Naive thymus-derived CD4-positive, alpha-beta T cell (primary cell): ENCODE results near the gene TFF3. TPM values are rescaled to one million over a fixed set of nuclear protein-coding genes. Genes with fewer than 3 reads are reported as not detected.

Experiments used
- ATAC-seq: fragments of 150-1000 bp; cut with Tn5 transposase; 2 replicates; pipeline ENCODE4 v1.10.0; 2021; ENCODE audit warnings: mild to moderate bottlenecking, moderate library complexity
- CTCF ChIA-PET: fragments of 350-600 bp; sonication (Branson Sonifier 250); formaldehyde crosslinking; loops from one replicate; lab custom pipeline; 2021; ENCODE audit warnings: antibody characterized with exemption; lab: Charles Lee
- POLR2A ChIA-PET: fragments of 350-600 bp; sonication (Branson Sonifier 250); formaldehyde crosslinking; loops from one replicate; lab custom pipeline; 2021; ENCODE audit warnings: antibody characterized with exemption, inconsistent platforms; lab: Charles Lee
- DNase-seq, 9 donors: peaks; one replicate each; pipeline versions ENCODE4 v3.0.0 to v3.0.0-alpha.2; 2020 to 2022; ENCODE audit warnings: mixed read lengths in 1 of 9
- H3K27ac ChIP-seq: one replicate; pipeline ENCODE4 v1.7.0; 2013; ENCODE audit warnings: mild to moderate bottlenecking, low read depth, low read length, moderate library complexity
- H3K27me3 ChIP-seq, 2 donors: one replicate each; pipeline ENCODE4 v1.7.0; 2013; ENCODE audit warnings: low read length in 2 of 2, mild to moderate bottlenecking in 2 of 2, moderate library complexity in 2 of 2; ENCODE audit not compliant: control insufficient read depth in 2 of 2, insufficient read depth in 2 of 2
- H3K36me3 ChIP-seq, 3 experiments: 1 replicate in 2 of 3; 2 replicates in 1 of 3; pipeline ENCODE4 v1.7.0; 2013; ENCODE audit warnings: low read length in 3 of 3, mild to moderate bottlenecking in 3 of 3, moderate library complexity in 1 of 3; ENCODE audit not compliant: insufficient read depth in 3 of 3, control insufficient read depth in 2 of 3
- H3K4me1 ChIP-seq, 2 donors: one replicate each; pipeline ENCODE4 v1.7.0; 2013; ENCODE audit warnings: low read length in 2 of 2, mild to moderate bottlenecking in 2 of 2, moderate library complexity in 1 of 2; ENCODE audit not compliant: control insufficient read depth in 2 of 2, insufficient read depth in 2 of 2
- H3K4me3 ChIP-seq: 2 replicates; pipeline ENCODE4 v1.7.0; 2013; ENCODE audit warnings: mild to moderate bottlenecking, low read length
- H3K9me3 ChIP-seq, 3 experiments: 1 replicate in 2 of 3; 2 replicates in 1 of 3; pipeline ENCODE4 v1.7.0; 2013; ENCODE audit warnings: low read length in 3 of 3; ENCODE audit not compliant: control insufficient read depth in 2 of 3
- H3K27ac Mint-ChIP-seq, 9 donors: one replicate each; pipeline ENCODE4 v1.8.0; 2020 to 2022; ENCODE audit warnings: mixed read lengths in 9 of 9, mild to moderate bottlenecking in 8 of 9, moderate library complexity in 5 of 9, inconsistent platforms in 2 of 9
- H3K27me3 Mint-ChIP-seq, 5 donors: one replicate each; pipeline ENCODE4 v1.8.0; 2021 to 2022; ENCODE audit warnings: mixed read lengths in 5 of 5, mild to moderate bottlenecking in 1 of 5
- H3K36me3 Mint-ChIP-seq, 5 donors: one replicate each; pipeline ENCODE4 v1.8.0; 2020 to 2022; ENCODE audit warnings: mixed read lengths in 5 of 5, mild to moderate bottlenecking in 3 of 5, inconsistent platforms in 1 of 5
- H3K4me1 Mint-ChIP-seq, 7 donors: one replicate each; pipeline ENCODE4 v1.8.0; 2020 to 2022; ENCODE audit warnings: mixed read lengths in 7 of 7, mild to moderate bottlenecking in 3 of 7, inconsistent platforms in 1 of 7
- H3K4me3 Mint-ChIP-seq, 10 donors: one replicate each; pipeline ENCODE4 v1.8.0; 2020 to 2022; ENCODE audit warnings: mild to moderate bottlenecking in 10 of 10, mixed read lengths in 10 of 10, moderate library complexity in 6 of 10, inconsistent platforms in 2 of 10
- H3K9me3 Mint-ChIP-seq, 11 donors: one replicate each; pipeline ENCODE4 v1.8.0; 2020 to 2022; ENCODE audit warnings: mixed read lengths in 11 of 11, mild to moderate bottlenecking in 4 of 11, inconsistent platforms in 1 of 11, moderate library complexity in 1 of 11
- intact Hi-C, 2 donors: fragments of 100-400 bp; cut with micrococcal nuclease; formaldehyde crosslinking; loops; one replicate each; pipeline ENCODE4 v1.15.1; 2023
- polyA plus RNA-seq, 2 donors: library from polyadenylated mRNA; unstranded; fragments of 300-500 nt; fragmentation: Illumina TruSeq; gene quantifications; one replicate each; pipeline ENCODE4 v1.2.3, GENCODE V29; 2021
- total RNA-seq, 6 experiments: library from RNA in 5 of 6; stranded (reverse) in 5 of 6; gene quantifications; 1 replicate in 5 of 6; 2 replicates in 1 of 6; pipeline ENCODE4 v1.2.3 and lab custom pipeline; 2021 to 2026

Gene TFF3
- total and polyA plus RNA-seq, 7 experiments from 2014 or later, result not detected

DNA sequence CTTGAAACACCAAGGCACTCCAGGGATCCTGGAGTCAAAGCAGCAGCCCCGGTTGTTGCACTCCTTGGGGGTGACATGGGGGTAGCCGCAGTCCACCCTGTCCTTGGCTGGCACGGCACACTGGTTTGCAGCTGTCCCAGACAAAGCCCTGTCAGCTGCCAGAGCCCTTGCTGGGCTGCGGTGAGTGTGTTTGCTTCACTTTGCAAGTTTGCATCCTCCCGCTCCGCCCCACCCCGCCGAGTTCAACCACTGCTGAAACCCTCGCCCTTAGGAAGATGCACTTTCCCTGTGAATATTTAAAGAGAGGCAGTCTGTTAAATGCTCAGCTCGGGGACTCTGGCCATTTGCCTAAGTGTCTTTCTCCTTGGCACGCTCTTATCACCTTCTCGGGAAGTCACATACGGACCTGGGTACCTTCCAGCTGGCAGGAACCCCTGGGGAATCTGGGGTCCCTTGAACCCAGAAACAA lies 1.7 kb downstream of the TFF3 start:
- Mint-ChIP-seq H3K4me3 (no peak overlapping the region), H3K4me1 (peaks cover 0 to 10% (median 3%) of the 10 kb centered on the region in 7 donors), H3K36me3 (no peaks in the 10 kb centered on the region), H3K27ac (no peak overlapping the region), H3K27me3 (no peaks in the 10 kb centered on the region), H3K9me3 (peaks cover 0 to 3% (median 0%) of the 10 kb centered on the region in 11 donors)
- peak in 1 of 9 donors; percentile 17 for DNase-seq
- Histone ChIP-seq H3K36me3 (no peaks in the 10 kb centered on the region), H3K4me3 (no peak overlapping the region), H3K9me3 (no peaks in the 10 kb centered on the region), H3K27ac (no peak overlapping the region), H3K4me1 (peaks cover 0 to 8% of the 10 kb centered on the region in 2 donors), H3K27me3 (no peaks in the 10 kb centered on the region)
- intact Hi-C loops, result no loop called here
- no peak for ATAC-seq
- ChIA-PET CTCF (interaction anchor here (1.2 kb wide), 1 partner anchor 23 kb away, joined by 3 read pairs; no protein-coding TSS in a partner anchor), POLR2A (no interaction called here)

DNA sequence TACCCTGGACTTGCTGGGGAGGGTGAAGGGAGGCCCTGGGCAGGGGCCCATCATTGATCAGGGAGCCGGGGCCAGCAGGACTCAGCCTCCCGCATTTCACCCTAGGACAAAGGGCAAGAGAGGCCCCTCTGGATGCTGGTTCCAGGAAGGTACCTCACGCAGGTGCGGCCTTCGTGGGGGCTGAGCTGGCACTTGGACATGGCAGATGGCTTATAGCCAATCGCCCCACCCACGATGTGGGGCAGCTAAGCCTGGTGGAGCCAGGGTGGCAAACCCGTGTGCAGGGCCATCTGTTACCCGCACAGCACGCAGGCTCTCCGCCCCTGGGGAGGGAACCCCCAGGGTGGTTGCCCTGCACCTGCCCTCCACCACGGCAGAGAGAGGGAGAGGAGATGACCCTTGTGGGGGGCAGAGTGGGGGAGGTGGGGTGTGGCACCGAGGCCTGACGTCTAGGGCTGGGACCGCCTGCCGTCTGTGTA lies 2.5 kb downstream of the TFF3 start:
- Histone ChIP-seq H3K4me1 (peaks cover 0 to 8% of the 10 kb centered on the region in 2 donors), H3K9me3 (no peaks in the 10 kb centered on the region), H3K36me3 (no peaks in the 10 kb centered on the region), H3K27me3 (no peaks in the 10 kb centered on the region), H3K4me3 (no peak overlapping the region), H3K27ac (no peak overlapping the region)
- Mint-ChIP-seq H3K9me3 (peaks cover 0 to 3% (median 0%) of the 10 kb centered on the region in 11 donors), H3K27me3 (peaks cover 0 to 3% (median 0%) of the 10 kb centered on the region in 5 donors), H3K4me1 (peaks cover 0 to 10% (median 3%) of the 10 kb centered on the region in 7 donors), H3K36me3 (no peaks in the 10 kb centered on the region), H3K4me3 (no peak overlapping the region), H3K27ac (no peak overlapping the region)
- DNase-seq (peak in 1 of 9 donors; percentile 19), ATAC-seq (no peak)
- intact Hi-C loops, result no loop called here
- POLR2A ChIA-PET, result no interaction called here
- CTCF ChIA-PET, result no interaction called here

DNA sequence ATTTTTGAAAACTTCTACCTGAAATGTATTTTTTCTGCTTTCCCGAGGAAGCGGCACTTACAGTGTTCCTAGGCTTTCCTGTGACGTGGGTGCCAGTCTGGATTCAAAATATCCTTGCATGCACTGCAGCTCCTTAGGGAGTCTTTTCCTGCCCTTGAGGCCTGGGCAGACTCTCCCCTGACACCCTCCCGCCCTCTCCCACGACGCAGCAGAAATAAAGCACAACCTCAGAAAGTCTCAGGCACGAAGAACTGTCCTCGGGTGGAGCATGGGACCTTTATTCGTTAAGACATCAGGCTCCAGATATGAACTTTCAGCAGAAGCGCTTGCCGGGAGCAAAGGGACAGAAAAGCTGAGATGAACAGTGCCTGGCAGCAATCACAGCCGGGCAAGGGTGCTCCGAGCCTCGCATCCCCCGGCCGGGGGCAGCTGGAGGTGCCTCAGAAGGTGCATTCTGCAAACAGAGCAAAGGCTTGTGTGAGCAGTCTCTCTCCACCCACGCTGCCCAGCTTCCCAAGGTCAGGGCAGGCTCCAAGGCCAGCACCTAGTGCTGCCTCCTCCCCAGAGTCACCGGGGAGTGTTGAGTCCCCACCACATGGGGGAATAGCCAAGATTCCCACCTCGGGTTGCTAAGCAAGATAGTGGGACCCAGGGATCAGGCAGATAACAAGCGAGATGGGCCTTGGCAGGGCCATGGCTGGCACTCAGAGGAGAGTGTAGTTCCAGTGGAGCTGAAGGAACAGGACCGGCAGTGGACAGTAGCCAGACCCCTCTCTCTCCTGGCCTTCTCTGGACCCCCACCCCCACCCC lies 3.2 kb downstream of the TFF3 start:
- DNase-seq, result no peak
- Histone ChIP-seq H3K36me3 (no peaks in the 10 kb centered on the region), H3K9me3 (no peaks in the 10 kb centered on the region), H3K27ac (no peak overlapping the region), H3K4me1 (peaks cover 0 to 8% of the 10 kb centered on the region in 2 donors), H3K4me3 (no peak overlapping the region), H3K27me3 (no peaks in the 10 kb centered on the region)
- Mint-ChIP-seq H3K27ac (peak overlapping the region in 1 of 9 donors; percentile 36), H3K4me1 (peaks cover 0 to 10% (median 3%) of the 10 kb centered on the region in 7 donors), H3K27me3 (peaks cover 0 to 9% (median 0%) of the 10 kb centered on the region in 5 donors), H3K36me3 (no peaks in the 10 kb centered on the region), H3K9me3 (peaks cover 0 to 3% (median 0%) of the 10 kb centered on the region in 11 donors), H3K4me3 (no peak overlapping the region)
- POLR2A ChIA-PET, result no interaction called here
- CTCF ChIA-PET, result interaction anchor here (1.5 kb wide), 1 partner anchor 15 kb away, joined by 3 read pairs; no protein-coding TSS in a partner anchor
- intact Hi-C loops, result no loop called here
- ATAC-seq, result no peak

DNA sequence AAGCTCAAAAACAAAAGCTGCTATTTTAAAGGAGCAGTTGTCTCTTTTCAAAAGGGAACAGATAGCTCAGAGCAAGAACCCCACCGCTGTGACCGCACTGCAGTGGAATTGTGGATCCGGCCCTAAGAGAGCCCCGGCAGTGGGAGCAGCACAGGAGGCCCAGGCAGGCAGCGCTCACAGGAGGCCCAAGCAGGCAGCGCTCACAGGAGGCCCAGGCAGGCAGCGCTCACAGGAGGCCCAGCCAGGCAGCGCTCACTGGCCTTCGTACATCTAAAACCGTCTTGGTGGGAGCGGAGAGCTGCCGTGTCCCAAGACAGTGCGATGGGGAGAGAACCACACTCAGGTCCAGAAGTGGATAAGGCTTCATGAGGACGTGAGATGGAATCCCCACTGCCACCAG lies 4.0 kb downstream of the TFF3 start:
- DNase-seq (no peak), ATAC-seq (no peak)
- Histone ChIP-seq H3K4me3 (no peak overlapping the region), H3K4me1 (peaks cover 0 to 8% of the 10 kb centered on the region in 2 donors), H3K9me3 (no peaks in the 10 kb centered on the region), H3K27me3 (no peaks in the 10 kb centered on the region), H3K27ac (no peak overlapping the region), H3K36me3 (no peaks in the 10 kb centered on the region)
- POLR2A ChIA-PET, result interaction anchor here (0.9 kb wide), 1 partner anchor 137 kb away, joined by 3 read pairs; no protein-coding TSS in a partner anchor
- no peak overlapping the region for H3K4me3 Mint-ChIP-seq
- H3K27me3 Mint-ChIP-seq, result peaks cover 0 to 15% (median 0%) of the 10 kb centered on the region in 5 donors
- intact Hi-C loops, result no loop called here
- CTCF ChIA-PET, result interaction anchor here (0.5 to 1.9 kb wide), 5 partner anchors 14 to 166 kb away, joined by 3 to 5 read pairs (median 3); no protein-coding TSS in a partner anchor
- peaks cover 0 to 3% (median 0%) of the 10 kb centered on the region in 11 donors for H3K9me3 Mint-ChIP-seq
- H3K27ac Mint-ChIP-seq, result peak overlapping the region in 1 of 9 donors; percentile 36
- no peaks in the 10 kb centered on the region for H3K36me3 Mint-ChIP-seq
- peaks cover 0 to 16% (median 7%) of the 10 kb centered on the region in 7 donors for H3K4me1 Mint-ChIP-seq

DNA sequence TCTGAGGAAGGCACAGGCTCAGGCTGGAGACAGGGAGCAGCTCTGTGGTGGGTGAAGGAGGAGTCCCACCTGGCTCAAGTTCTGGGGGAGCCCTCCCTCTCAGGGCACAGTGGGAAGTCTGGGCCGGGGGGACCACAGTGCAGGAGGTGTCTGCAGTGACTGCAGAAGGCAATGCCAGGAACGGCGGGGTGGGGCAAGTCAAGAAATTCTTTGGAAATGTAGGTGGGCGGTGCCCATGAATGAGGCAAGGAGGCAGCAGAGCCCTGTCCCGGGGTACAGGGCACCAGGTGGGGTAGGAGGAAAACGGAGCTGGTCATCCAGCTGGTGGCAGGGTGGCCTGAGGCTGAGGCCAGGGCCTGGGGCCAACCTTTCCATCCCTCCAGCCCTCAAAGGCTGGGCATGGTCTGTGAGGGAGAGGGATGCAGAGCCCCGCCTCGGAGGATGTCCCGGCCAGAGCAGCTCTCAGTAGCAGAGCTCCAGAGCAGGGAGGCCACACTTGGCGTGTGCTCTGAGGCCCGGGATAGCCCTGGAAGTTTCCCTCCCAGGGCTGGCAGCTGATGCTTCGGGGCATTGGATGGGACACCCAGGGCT lies 4.7 kb downstream of the TFF3 start:
- H3K36me3 ChIP-seq, result no peaks in the 10 kb centered on the region
- DNase-seq (no peak), ATAC-seq (no peak)
- Mint-ChIP-seq H3K27me3 (peaks cover 0 to 15% (median 0%) of the 10 kb centered on the region in 5 donors), H3K36me3 (no peaks in the 10 kb centered on the region), H3K9me3 (peaks cover 0 to 3% (median 0%) of the 10 kb centered on the region in 11 donors), H3K4me3 (peak overlapping the region in 1 of 10 donors; percentile 46), H3K27ac (peak overlapping the region in 1 of 9 donors; percentile 49), H3K4me1 (peaks cover 0 to 16% (median 7%) of the 10 kb centered on the region in 7 donors)
- intact Hi-C loops, result no loop called here
- no peak overlapping the region for H3K27ac ChIP-seq
- H3K4me1 ChIP-seq, result peaks cover 0 to 8% of the 10 kb centered on the region in 2 donors
- H3K27me3 ChIP-seq, result no peaks in the 10 kb centered on the region
- ChIA-PET CTCF (interaction anchor here (0.7 to 1.9 kb wide), 7 partner anchors 28 to 165 kb away, joined by 3 to 5 read pairs (median 4); no protein-coding TSS in a partner anchor), POLR2A (interaction anchor here (0.9 kb wide), 1 partner anchor 138 kb away, joined by 3 read pairs; no protein-coding TSS in a partner anchor)
- no peak overlapping the region for H3K4me3 ChIP-seq
- no peaks in the 10 kb centered on the region for H3K9me3 ChIP-seq

DNA sequence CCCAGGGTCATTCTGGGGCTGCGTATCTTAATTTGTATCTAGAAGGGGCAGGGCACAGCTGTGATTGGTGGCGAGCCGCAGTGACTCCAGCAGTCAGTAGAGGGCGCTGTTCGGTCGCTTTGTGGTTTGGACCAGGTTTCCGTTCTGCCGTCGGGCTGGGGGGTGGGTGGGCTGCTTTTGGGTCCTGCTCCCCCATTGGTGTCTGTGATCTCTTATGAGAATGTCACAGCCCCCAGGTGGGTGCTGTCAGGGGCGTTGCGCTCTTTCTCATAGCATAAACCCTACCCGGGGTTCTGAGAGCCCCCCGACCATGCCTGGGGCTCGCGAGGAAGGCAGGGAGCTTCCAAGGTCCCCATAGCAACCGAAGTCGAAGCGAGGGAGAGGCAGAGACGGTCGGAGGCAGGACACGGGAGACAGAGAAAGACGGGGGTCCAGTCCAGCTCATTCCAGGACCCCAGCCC lies 5.4 kb downstream of the TFF3 start:
- DNase-seq (peak; percentile 48 to 80 (median 61)), ATAC-seq (peak; percentile 86)
- Mint-ChIP-seq H3K4me3 (peak overlapping the region in 6 of 10 donors; percentile 7 to 46 (median 38)), H3K36me3 (no peaks in the 10 kb centered on the region), H3K4me1 (peaks cover 0 to 16% (median 7%) of the 10 kb centered on the region in 7 donors), H3K9me3 (peaks cover 0 to 3% (median 0%) of the 10 kb centered on the region in 11 donors), H3K27me3 (peaks cover 0 to 15% (median 0%) of the 10 kb centered on the region in 5 donors), H3K27ac (peak overlapping the region in 6 of 9 donors; percentile 21 to 49 (median 36))
- ChIA-PET POLR2A (no interaction called here), CTCF (interaction anchor here (0.7 to 1.9 kb wide), 6 partner anchors 28 to 165 kb away, joined by 3 to 5 read pairs (median 4); no protein-coding TSS in a partner anchor)
- no peaks in the 10 kb centered on the region for H3K9me3 ChIP-seq
- H3K4me1 ChIP-seq, result peaks cover 0 to 8% of the 10 kb centered on the region in 2 donors
- no peak overlapping the region for H3K27ac ChIP-seq
- H3K36me3 ChIP-seq, result no peaks in the 10 kb centered on the region
- intact Hi-C loops, result loop anchor here (1.0 to 5.0 kb wide), 4 partner anchors 71 to 523 kb away; no protein-coding TSS in a partner anchor
- H3K4me3 ChIP-seq, result no peak overlapping the region
- H3K27me3 ChIP-seq, result no peaks in the 10 kb centered on the region
